Heart right ventricle (tissue), 16 donors: ENCODE results near the gene NRXN2. TPM values are rescaled to one million over a fixed set of nuclear protein-coding genes. Genes with fewer than 3 reads are reported as not detected.

ENCODE experiments used
- ATAC-seq, 8 donors: fragments of 200-7000 bp; cut with Tn5 transposase; one replicate each; pipeline ENCODE4 v1.9.1; 2020; ENCODE audit warnings: mild to moderate bottlenecking in 8 of 8, moderate library complexity in 8 of 8, moderate number of reproducible peaks in 1 of 8
- DNase-seq, 2 donors: peaks; one replicate each; pipeline ENCODE4 v3.0.0-alpha.2; 2020
- H3K27ac ChIP-seq, 10 donors: fragments of 200-600 bp; sonication (generic) in 2 of 10; one replicate each; pipeline versions ENCODE4 v1.5.0 to v1.8.0; 2020 to 2022; ENCODE audit warnings: mild to moderate bottlenecking in 3 of 10
- H3K27me3 ChIP-seq, 7 donors: fragments of 200-600 bp; one replicate each; pipeline ENCODE4 v1.8.0; 2021 to 2022; ENCODE audit warnings: mild to moderate bottlenecking in 2 of 7
- H3K36me3 ChIP-seq, 9 donors: fragments of 200-600 bp; sonication (generic) in 1 of 9; one replicate each; pipeline versions ENCODE4 v1.5.0 to v1.8.0; 2020 to 2022; ENCODE audit warnings: mild to moderate bottlenecking in 2 of 9
- H3K4me1 ChIP-seq, 9 donors: fragments of 200-600 bp; sonication (generic) in 1 of 9; one replicate each; pipeline versions ENCODE4 v1.5.0 to v1.8.0; 2020 to 2022; ENCODE audit warnings: mild to moderate bottlenecking in 4 of 9
- H3K4me3 ChIP-seq, 10 donors: fragments of 200-600 bp; sonication (generic) in 2 of 10; one replicate each; pipeline versions ENCODE4 v1.5.0 to v1.8.0; 2020 to 2022; ENCODE audit warnings: mild to moderate bottlenecking in 7 of 10, moderate library complexity in 2 of 10
- H3K9me3 ChIP-seq, 11 donors: fragments of 200-600 bp in 10 of 11; sonication (generic) in 2 of 11; one replicate each; pipeline versions ENCODE4 v1.5.0 to v1.8.0; 2013 to 2022; ENCODE audit warnings: mild to moderate bottlenecking in 2 of 11, control low read depth in 1 of 11, moderate library complexity in 1 of 11
- WGBS, 2 donors: extraction: QIAGEN DNeasy Blood & Tissue Kit; methylation state at CpG; one replicate each; pipeline ENCODE4 v1.1.7; 2013; ENCODE audit warnings: inconsistent platforms in 1 of 2; 5-methylcytosine and 5-hydroxymethylcytosine counted together
- intact Hi-C, 10 donors: fragments of 100-400 bp; cut with DNase I; formaldehyde crosslinking; loops; one replicate each; pipeline versions ENCODE4 v1.11.1 to v1.14.2; 2022
- polyA plus RNA-seq, 2 donors: library from polyadenylated mRNA; stranded (reverse); fragments of 200-250 nt; gene quantifications; one replicate each; pipeline ENCODE4 v1.2.3, GENCODE V29; 2013
- total RNA-seq, 10 donors: library from RNA; stranded (reverse); fragmentation: NEBNext Ultra II Directional in 3 of 10; extraction: Animal tissue kit (Norgen Biotek cat#: 25700) in 3 of 10; gene quantifications; one replicate each; pipeline versions ENCODE4 v1.2.1 to v1.2.4, GENCODE V29; 2021 to 2023
- TF ChIP-seq, protein P1 (sequence below), 9 donors: fragments of 200-600 bp; sonication (generic) in 2 of 9; IDR thresholded peaks; one replicate each; pipeline versions ENCODE4 v1.5.0 to v1.8.0; 2021 to 2022; ENCODE audit warnings: antibody characterized with exemption in 9 of 9, mild to moderate bottlenecking in 5 of 9, moderate library complexity in 1 of 9
- donor health status: Arrhythmogenic right ventricular cardiomyopathy.
- donor health status: ischemic (EF 13 %, LVEDD 7.1; RV severe dilation, severe dysfunction).
- donor health status: healthy with polysubstance abuse.
- donor health status: DM: no; HTN: yes; CAD: no.
- donor health status: DM: no; HTN: no; CAD: no.
- donor health status: ischemic (EF 25% LVEDD 6.9; RV normal size, moderate dysfunction).
- donor health status: ischemic (EF 25% LVEDD 5.7; RV mildly dilated, moderate dysfunction).
- donor health status: healthy.
- donor health status: DM: yes; HTN: yes; CAD: no.
- donor health status: Ischemic cardiomyopathy.
- donor health status: ischemic (EF 35%, LVEDD 5.7; RV mildly dilated, moderate dysfunction).
- donor health status: nonischemic (EF 11% LVEDD 7.7; RV severe dilation, severe dysfunction).
- donor health status: DM: yes; HTN: yes; CAD: no.
- donor health status: PGD.
- donor health status: ischemic (EF 29% LVEDD 5.4; RV normal size, mild dysfunction).
- donor health status: nonischemic (EF 23%, LVEDD 6.1; RV moderate dilation, normal function).

The NRXN2 gene
- total and polyA plus RNA-seq, 12 donors, result 0.45 to 5.5 (median 1.4) TPM

DNA sequence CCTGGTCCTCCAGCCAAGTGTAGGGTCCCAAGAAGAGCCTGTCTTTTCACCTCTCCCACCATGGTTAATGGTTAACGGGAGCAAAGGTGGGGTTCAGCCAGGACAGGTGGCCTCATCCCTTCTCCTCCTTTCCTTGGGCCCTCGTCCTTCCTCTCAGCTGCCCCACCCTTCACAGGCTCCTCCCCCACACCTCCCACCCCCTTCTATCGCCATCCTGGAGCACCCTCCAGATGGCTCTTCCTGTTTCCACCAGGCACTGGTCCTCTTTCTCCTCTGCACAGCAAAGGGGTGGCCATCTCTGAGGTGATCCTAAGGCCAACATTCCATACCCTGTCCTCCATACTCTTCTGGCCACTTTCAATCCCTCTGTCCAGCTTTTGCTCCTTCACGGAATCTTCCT, 83.1 kb downstream of the NRXN2 start:
- intact Hi-C loops, result loop anchor here in 1 of 10 donors (10.0 kb wide), 1 partner anchor 75 kb away; no protein-coding TSS in a partner anchor
- no peak for ATAC-seq
- peaks cover 0 to 15% (median 3%) of the 10 kb centered on the region in 9 donors for H3K4me1 ChIP-seq
- WGBS, 2 donors, result 74% methylated on average over 4 of the region's 4 CpGs
- H3K27ac ChIP-seq, result no peak overlapping the region
- no peaks in the 10 kb centered on the region for H3K36me3 ChIP-seq
- H3K27me3 ChIP-seq, result peaks cover 5 to 93% (median 75%) of the 10 kb centered on the region in 7 donors
- no peak overlapping the region for H3K4me3 ChIP-seq
- DNase-seq, result no peak
- TF ChIP-seq, protein P1, sequence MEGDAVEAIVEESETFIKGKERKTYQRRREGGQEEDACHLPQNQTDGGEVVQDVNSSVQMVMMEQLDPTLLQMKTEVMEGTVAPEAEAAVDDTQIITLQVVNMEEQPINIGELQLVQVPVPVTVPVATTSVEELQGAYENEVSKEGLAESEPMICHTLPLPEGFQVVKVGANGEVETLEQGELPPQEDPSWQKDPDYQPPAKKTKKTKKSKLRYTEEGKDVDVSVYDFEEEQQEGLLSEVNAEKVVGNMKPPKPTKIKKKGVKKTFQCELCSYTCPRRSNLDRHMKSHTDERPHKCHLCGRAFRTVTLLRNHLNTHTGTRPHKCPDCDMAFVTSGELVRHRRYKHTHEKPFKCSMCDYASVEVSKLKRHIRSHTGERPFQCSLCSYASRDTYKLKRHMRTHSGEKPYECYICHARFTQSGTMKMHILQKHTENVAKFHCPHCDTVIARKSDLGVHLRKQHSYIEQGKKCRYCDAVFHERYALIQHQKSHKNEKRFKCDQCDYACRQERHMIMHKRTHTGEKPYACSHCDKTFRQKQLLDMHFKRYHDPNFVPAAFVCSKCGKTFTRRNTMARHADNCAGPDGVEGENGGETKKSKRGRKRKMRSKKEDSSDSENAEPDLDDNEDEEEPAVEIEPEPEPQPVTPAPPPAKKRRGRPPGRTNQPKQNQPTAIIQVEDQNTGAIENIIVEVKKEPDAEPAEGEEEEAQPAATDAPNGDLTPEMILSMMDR (IDR thresholded peaks at IDR 0.05), result no peak
- no peaks in the 10 kb centered on the region for H3K9me3 ChIP-seq

DNA sequence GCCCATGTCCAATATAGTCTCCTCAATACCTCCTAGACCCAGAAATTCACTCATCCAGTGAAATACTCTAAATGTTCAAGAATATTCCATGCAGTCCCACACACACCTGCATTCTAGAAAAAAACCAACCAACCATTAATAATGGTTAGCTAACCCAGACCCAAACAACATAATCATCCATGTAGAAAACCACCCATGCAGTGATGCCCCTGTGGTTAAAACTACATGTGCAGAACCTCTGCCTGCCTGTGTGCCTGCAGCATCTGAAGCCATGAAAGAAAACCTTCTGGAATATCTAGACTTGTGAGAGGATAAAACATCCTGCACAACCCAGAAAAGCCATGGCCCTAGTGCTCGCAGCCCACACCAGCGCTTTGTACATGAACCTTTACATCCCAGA, 84.2 kb downstream of the NRXN2 start:
- 93 to 98% methylated on average over 2 of the region's 2 CpGs for WGBS, 2 donors
- no peak for ATAC-seq
- no peak overlapping the region for H3K4me3 ChIP-seq
- no peak overlapping the region for H3K27ac ChIP-seq
- peaks cover 0 to 14% (median 3%) of the 10 kb centered on the region in 9 donors for H3K4me1 ChIP-seq
- TF ChIP-seq, protein P1 (IDR thresholded peaks at IDR 0.05), result no peak
- H3K9me3 ChIP-seq, result no peaks in the 10 kb centered on the region
- intact Hi-C loops, result loop anchor here in 1 of 10 donors (10.0 kb wide), 1 partner anchor 74 kb away; no protein-coding TSS in a partner anchor
- DNase-seq, result no peak
- H3K27me3 ChIP-seq, result peaks cover 5 to 84% (median 64%) of the 10 kb centered on the region in 7 donors
- H3K36me3 ChIP-seq, result no peaks in the 10 kb centered on the region

DNA sequence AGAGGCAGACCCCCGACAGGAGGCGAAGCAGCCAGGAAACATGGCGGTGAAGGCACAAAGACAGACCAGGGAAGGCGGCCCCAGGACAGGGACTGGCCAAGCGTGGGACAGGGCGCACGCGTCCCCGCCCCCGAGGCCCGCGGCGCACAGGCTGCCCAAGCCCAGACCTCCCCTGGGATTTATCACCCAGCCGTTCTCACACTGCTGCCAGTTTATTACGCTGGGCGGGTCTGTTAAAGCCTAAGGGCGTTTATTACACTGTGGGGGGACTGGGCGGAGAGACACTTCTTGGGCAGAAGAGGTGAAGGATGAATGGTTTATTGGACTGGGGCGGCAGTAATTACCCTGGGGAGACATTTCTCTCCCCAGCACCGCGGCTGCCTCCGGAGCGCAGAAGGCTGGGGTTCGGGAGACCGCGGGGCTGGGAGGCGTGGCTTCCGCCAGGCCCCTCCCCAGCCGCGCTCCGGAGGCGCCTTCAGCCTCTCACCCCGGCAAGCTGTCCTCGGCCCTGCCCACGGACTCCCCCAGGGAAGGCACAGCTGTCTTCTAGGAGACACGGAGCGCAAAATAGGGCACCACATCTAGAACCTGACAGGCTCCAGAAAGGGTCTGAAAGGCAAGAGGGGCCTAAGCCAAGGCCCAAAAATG, 84.9 kb downstream of the NRXN2 start:
- ATAC-seq (peak in 6 of 8 donors; percentile 12 to 48 (median 30)), DNase-seq (no peak)
- H3K4me1 ChIP-seq, result peaks cover 0 to 11% (median 3%) of the 10 kb centered on the region in 9 donors
- no peaks in the 10 kb centered on the region for H3K36me3 ChIP-seq
- peak overlapping the region in 5 of 10 donors; percentile 13 to 28 (median 20) for H3K4me3 ChIP-seq
- H3K27ac ChIP-seq, result no peak overlapping the region
- TF ChIP-seq, protein P1 (IDR thresholded peaks at IDR 0.05), result no peak
- 12 to 22% methylated on average over 37 of the region's 37 CpGs for WGBS, 2 donors
- peaks cover 5 to 77% (median 61%) of the 10 kb centered on the region in 7 donors for H3K27me3 ChIP-seq
- intact Hi-C loops, result loop anchor here in 1 of 10 donors (10.0 kb wide), 1 partner anchor 73 kb away; no protein-coding TSS in a partner anchor
- H3K9me3 ChIP-seq, result no peaks in the 10 kb centered on the region

DNA sequence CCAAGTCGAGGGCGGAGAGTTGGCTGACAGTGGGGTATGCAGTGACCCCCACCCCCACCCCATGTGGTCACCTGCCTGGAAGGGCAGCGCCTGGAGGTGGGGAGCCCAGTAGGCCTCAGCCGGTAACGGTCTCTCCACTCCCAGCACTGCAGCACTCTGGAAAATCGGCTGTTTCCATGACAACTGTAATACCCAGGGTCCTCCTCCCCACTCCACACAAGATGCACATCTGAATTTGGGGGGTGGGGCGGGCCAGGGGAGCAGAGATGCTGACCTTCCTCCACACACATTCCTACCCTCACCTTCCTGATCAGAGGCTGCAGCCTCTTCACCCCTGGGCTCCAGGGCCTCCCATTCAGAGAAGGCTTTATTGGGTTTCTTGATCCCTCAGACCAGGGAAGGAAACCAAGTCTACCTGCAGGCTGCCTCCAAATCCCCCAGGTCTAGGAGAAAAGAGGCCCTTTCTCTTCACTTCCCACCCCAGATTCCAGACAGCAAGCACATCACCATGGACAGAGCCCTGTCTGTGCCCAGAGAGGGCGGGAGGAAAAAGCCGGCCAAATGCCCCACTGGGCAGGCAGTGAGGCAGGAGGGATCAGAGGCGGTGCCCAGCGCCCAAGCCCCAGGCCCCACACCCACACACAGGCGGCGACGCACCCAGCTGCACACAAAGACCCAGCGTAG, 85.5 kb downstream of the NRXN2 start:
- Histone ChIP-seq H3K4me3 (peak overlapping the region in 4 of 10 donors; percentile 13 to 28 (median 18)), H3K36me3 (no peaks in the 10 kb centered on the region), H3K9me3 (no peaks in the 10 kb centered on the region), H3K27me3 (peaks cover 4 to 72% (median 55%) of the 10 kb centered on the region in 7 donors), H3K27ac (no peak overlapping the region), H3K4me1 (peaks cover 0 to 11% (median 3%) of the 10 kb centered on the region in 9 donors)
- intact Hi-C loops, result loop anchor here in 1 of 10 donors (10.0 kb wide), 1 partner anchor 73 kb away; no protein-coding TSS in a partner anchor
- TF ChIP-seq, protein P1 (IDR thresholded peaks at IDR 0.05), result no peak
- ATAC-seq (peak in 5 of 8 donors; percentile 17 to 27 (median 23)), DNase-seq (no peak)
- WGBS, 2 donors, result 42 to 52% methylated on average over 15 of the region's 15 CpGs
